Loucy (cell line): Measurements from ENCODE around the gene FAM107B.

Experiments used
- H2AFZ ChIP-seq: fragments of 200-600 bp; sonication (generic); 2 replicates; pipeline ENCODE4 v1.6.0; 2016; ENCODE audit warnings: antibody characterized with exemption, mild to moderate bottlenecking, low read length, moderate library complexity
- H3F3A ChIP-seq: fragments of 200-600 bp; 2 replicates; pipeline ENCODE4 v1.6.0; 2016; ENCODE audit warnings: antibody characterized with exemption, low read depth, mild to moderate bottlenecking
- H3K27me3 ChIP-seq: fragments of 200-600 bp; sonication (generic); 2 replicates; pipeline ENCODE4 v1.6.1; 2014; ENCODE audit warnings: low read length, mild to moderate bottlenecking; ENCODE audit not compliant: insufficient read depth, poor library complexity, severe bottlenecking
- H3K36me3 ChIP-seq: fragments of 200-600 bp; sonication (generic); 2 replicates; pipeline ENCODE4 v1.6.1; 2016; ENCODE audit warnings: low read length; ENCODE audit not compliant: insufficient read depth
- H3K4me1 ChIP-seq: fragments of 200-600 bp; sonication (generic); 2 replicates; pipeline ENCODE4 v1.5.1; 2014; ENCODE audit warnings: low read length, mild to moderate bottlenecking; ENCODE audit not compliant: insufficient read depth, poor library complexity, severe bottlenecking
- H3K4me2 ChIP-seq: fragments of 200-600 bp; sonication (generic); 2 replicates; pipeline ENCODE4 v1.6.0; 2014; ENCODE audit warnings: antibody characterized with exemption, low read length, low read depth, mild to moderate bottlenecking; ENCODE audit not compliant: poor library complexity, severe bottlenecking
- H3K4me3 ChIP-seq: fragments of 200-600 bp; sonication (generic); 2 replicates; pipeline ENCODE4 v1.5.1; 2014; ENCODE audit warnings: low read length, mild to moderate bottlenecking, mixed read lengths; ENCODE audit not compliant: poor library complexity, severe bottlenecking
- H3K79me2 ChIP-seq: fragments of 200-600 bp; sonication (generic); 2 replicates; pipeline ENCODE4 v1.6.1; 2014; ENCODE audit warnings: low read length; ENCODE audit not compliant: insufficient read depth
- H3K9ac ChIP-seq: fragments of 200-600 bp; sonication (generic); 2 replicates; pipeline ENCODE4 v1.6.0; 2014; ENCODE audit warnings: mild to moderate bottlenecking, low read depth, low read length, moderate library complexity; ENCODE audit not compliant: poor library complexity, severe bottlenecking
- H3K9me2 ChIP-seq: fragments of 200-600 bp; sonication (generic); replicated peaks from 2 replicates; pipeline ENCODE4 v1.6.1; 2016; ENCODE audit warnings: low read depth, low read length, mixed read lengths
- H3K9me3 ChIP-seq: fragments of 200-600 bp; sonication (generic); 2 replicates; pipeline ENCODE4 v1.6.1; 2014; ENCODE audit warnings: mild to moderate bottlenecking, antibody characterized with exemption, low read length, low read depth; ENCODE audit not compliant: insufficient read depth
- H4K20me1 ChIP-seq: fragments of 200-600 bp; sonication (generic); 2 replicates; pipeline ENCODE4 v1.6.0; 2014; ENCODE audit warnings: antibody characterized with exemption, low read length, mild to moderate bottlenecking; ENCODE audit not compliant: insufficient read depth, poor library complexity, severe bottlenecking
- EZH2phosphoT487 ChIP-seq: fragments of 200-600 bp; IDR thresholded peaks from 2 replicates; pipeline ENCODE4 v1.6.1; 2018; ENCODE audit warnings: antibody characterized with exemption, mild to moderate bottlenecking, moderate library complexity, borderline replicate concordance
- TF ChIP-seq, protein P1 (sequence below): fragments of 200-600 bp; sonication (generic); conservative IDR thresholded peaks from 2 replicates; pipeline ENCODE4 v1.5.1; 2014; ENCODE audit warnings: mild to moderate bottlenecking, antibody characterized with exemption, low read length

FAM107B gene

DNA sequence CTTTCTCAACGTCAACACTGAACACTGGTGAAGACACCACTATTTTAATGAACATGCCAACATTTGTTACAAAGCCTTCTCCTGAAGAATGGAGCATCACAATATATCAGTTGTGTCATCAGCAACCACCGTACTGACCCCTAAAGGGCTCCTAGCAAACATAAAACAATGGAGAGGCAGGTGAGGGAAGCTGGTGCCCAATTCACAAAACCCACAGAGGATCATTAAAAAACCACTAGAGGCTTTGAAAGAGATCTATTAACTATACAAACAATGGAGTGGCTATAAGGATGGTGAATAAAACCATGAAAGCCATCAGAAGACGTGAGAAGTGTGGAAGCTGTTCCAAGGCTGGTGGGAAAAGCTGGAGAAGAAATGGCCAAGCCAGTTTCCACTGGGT lies 150.8 kb downstream of the FAM107B start:
- H3K79me2 ChIP-seq = no peaks in the 10 kb centered on the region
- no peaks in the 10 kb centered on the region for H4K20me1 ChIP-seq
- H3K9ac ChIP-seq = no peak overlapping the region
- H3K36me3 ChIP-seq = no peaks in the 10 kb centered on the region
- H3F3A ChIP-seq = no peaks in the 10 kb centered on the region
- no peak overlapping the region for H3K4me2 ChIP-seq
- H3K9me2 ChIP-seq = no peaks in the 10 kb centered on the region
- no peaks in the 10 kb centered on the region for H3K9me3 ChIP-seq
- H3K4me1 ChIP-seq = peaks cover 13% of the 10 kb centered on the region
- H3K27me3 ChIP-seq = no peaks in the 10 kb centered on the region
- H3K4me3 ChIP-seq = no peak overlapping the region
- TF ChIP-seq, protein P1, sequence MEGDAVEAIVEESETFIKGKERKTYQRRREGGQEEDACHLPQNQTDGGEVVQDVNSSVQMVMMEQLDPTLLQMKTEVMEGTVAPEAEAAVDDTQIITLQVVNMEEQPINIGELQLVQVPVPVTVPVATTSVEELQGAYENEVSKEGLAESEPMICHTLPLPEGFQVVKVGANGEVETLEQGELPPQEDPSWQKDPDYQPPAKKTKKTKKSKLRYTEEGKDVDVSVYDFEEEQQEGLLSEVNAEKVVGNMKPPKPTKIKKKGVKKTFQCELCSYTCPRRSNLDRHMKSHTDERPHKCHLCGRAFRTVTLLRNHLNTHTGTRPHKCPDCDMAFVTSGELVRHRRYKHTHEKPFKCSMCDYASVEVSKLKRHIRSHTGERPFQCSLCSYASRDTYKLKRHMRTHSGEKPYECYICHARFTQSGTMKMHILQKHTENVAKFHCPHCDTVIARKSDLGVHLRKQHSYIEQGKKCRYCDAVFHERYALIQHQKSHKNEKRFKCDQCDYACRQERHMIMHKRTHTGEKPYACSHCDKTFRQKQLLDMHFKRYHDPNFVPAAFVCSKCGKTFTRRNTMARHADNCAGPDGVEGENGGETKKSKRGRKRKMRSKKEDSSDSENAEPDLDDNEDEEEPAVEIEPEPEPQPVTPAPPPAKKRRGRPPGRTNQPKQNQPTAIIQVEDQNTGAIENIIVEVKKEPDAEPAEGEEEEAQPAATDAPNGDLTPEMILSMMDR = no peak
- no peak for TF ChIP-seq EZH2phosphoT487
- H2AFZ ChIP-seq = no peak overlapping the region

DNA sequence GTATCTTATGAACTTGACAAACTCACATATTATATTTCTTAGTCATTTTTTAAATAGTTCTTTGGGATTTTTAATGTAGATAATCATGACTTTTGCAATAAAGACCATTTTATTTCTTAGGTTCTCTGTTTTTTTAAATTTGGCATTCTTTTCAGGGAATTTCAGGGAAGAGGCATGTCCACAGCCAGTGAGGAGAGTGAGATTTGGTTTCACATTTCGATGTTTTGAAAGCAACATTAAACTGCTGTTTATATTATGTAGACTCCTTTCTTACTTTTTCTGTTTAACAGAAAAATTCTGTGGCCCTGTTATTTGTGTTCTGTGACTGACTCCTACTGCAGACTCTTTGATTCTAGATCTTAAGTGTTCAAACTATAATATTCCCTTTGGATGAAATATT lies 153.7 kb downstream of the FAM107B start:
- Histone ChIP-seq H3K36me3 (no peaks in the 10 kb centered on the region), H3K4me1 (peaks cover 36% of the 10 kb centered on the region), H3K79me2 (no peaks in the 10 kb centered on the region), H2AFZ (0 out of 2 replicates have a peak overlapping the region, but pooled peaks have one; percentile 30), H3K9me3 (no peaks in the 10 kb centered on the region), H4K20me1 (no peaks in the 10 kb centered on the region), H3K4me3 (no peak overlapping the region), H3F3A (peaks cover 6% of the 10 kb centered on the region; the same call in 1 of the 2 replicates), H3K9me2 (no peaks in the 10 kb centered on the region), H3K4me2 (no peak overlapping the region), H3K27me3 (no peaks in the 10 kb centered on the region), H3K9ac (no peak overlapping the region)
- TF ChIP-seq EZH2phosphoT487 = no peak
- TF ChIP-seq, protein P1 = no peak

DNA sequence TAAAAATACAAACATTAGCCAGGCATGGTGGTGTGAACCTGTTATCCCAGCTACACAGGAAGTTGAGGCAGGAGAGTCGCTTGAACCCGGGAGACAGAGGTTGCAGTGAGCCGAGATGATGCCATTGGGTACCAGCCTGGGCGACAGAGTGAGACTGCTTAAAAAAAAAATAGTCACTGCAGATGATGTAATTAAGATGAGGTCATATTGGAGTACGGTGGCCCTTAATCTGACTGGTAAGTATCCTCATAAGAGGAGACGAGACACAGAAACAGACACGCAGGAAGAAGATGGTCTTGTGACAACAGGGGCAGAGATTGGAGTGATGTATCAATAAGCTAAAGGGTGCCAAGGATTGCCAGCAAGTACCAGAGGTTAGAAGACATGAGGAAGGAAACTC lies 156.0 kb downstream of the FAM107B start:
- H3K4me1 ChIP-seq = peaks cover 32% of the 10 kb centered on the region
- H2AFZ ChIP-seq = no peak overlapping the region
- H3K79me2 ChIP-seq = no peaks in the 10 kb centered on the region

More for the DNA sequence above, 156.0 kb downstream of the FAM107B start:
- no peaks in the 10 kb centered on the region for H3K9me2 ChIP-seq
- H3K9me3 ChIP-seq = no peaks in the 10 kb centered on the region
- H3K4me2 ChIP-seq = no peak overlapping the region
- H3K9ac ChIP-seq = no peak overlapping the region
- no peaks in the 10 kb centered on the region for H3K36me3 ChIP-seq
- no peak overlapping the region for H3K4me3 ChIP-seq
- H4K20me1 ChIP-seq = no peaks in the 10 kb centered on the region
- peaks cover 6% of the 10 kb centered on the region; the same call in 1 of the 2 replicates for H3F3A ChIP-seq
- TF ChIP-seq, protein P1 = no peak
- TF ChIP-seq EZH2phosphoT487 = no peak
- no peaks in the 10 kb centered on the region for H3K27me3 ChIP-seq
